HG02870 (cell line): ENCODE measurements around the gene RSPRY1.

ENCODE experiments used
- ATAC-seq: cut with Tn5 transposase; IDR thresholded peaks from one replicate; pipeline ENCODE4 v1.9.1; 2021; ENCODE audit warnings: mild to moderate bottlenecking, moderate library complexity; ENCODE audit not compliant: unreplicated experiment

RSPRY1 gene

DNA sequence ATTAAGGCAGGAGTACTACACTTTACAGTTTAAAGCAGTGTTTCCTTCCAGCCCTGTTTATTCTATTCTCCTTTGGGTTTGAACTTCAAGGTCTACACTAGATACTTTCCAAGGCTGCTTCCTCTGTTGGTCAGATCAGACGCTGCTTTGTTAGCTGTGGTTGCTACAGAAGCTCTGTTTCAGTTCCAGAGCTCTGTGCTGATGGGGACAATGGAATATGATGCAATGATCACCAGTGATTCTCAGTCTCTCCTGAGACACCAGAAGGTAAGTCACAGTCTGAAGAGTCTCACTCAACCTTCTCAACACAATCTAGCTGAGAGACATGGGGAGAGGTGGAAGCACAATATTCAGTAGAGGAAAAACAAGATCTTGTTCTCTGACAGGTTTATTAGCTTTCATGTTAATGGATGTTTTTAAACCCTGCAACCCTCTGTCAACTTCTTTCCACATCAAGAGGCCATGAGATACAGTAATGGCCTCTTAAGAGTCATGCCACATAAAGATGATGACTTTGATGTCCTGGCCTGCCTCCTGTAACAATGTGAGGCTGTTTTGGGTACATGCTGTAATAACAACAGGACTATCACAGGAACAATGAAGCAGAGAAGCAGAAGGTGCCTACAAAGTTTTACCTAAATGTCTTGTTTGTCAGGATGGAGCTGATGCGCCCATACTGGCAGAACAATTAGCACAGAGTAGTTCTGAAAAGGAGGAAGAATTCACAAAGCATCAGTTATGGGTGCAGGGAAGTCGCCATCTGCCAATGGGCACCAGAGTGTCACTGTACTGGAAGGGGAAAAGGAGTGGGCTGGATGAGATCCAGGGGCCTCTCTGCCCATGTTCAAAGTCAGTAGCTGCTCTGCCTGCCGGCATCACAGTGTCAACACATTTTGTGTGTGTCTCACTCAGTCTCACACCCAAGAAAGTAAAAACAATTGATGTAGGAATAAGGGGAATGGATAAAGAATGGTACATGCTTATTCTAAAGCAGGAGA, 33.7 kb upstream of the RSPRY1 start:
- no peak for ATAC-seq

DNA sequence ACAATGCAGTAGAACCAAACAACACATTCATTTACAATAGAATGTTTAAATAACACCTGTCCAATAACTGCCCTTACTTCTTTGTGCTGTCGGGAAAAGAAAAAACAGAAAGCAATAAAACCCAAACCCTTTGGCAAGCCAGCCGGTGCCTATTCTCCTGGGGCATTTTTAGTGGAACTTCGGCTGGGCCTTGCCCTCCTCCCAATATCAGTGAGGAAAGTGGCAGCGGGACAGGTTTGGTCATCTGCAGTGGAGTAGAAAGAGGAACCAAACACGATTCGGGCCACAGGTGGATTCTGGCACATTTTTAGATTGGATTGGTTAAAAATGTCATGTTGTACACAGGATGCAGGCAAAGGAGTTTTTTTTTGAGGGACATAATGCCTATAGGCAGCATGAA, 32.3 kb upstream of the RSPRY1 start:
- no peak for ATAC-seq

DNA sequence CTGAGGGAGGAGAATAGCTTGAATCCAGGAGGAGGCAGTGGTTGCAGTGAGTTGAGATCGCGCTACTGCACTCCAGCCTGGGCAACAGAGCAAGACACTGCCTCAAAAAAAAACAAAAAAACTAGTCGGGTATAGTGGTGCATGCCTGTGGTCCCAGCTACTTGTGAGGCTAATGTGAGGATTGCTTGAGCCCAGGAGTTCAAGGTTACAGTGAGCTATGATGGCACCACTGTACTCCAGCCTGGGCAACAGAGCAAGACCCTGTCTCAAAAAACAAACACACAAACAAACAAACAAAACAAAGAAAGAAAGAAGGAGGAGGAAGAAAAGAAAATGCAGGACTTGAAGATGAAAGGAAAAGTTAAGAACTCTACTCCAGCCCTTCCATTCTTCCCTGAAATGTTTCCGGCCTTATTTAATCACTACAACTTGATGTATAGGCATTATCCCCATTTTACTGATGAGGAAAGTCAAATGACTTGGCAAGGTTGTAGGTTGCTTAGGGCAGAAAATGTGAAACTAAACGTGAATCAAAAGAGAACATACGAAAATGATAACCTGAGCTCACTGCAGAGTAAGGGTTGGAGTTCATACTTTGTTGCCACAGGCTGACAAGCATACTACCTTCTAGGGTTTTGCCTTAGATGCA, 30.3 kb upstream of the RSPRY1 start:
- no peak for ATAC-seq

DNA sequence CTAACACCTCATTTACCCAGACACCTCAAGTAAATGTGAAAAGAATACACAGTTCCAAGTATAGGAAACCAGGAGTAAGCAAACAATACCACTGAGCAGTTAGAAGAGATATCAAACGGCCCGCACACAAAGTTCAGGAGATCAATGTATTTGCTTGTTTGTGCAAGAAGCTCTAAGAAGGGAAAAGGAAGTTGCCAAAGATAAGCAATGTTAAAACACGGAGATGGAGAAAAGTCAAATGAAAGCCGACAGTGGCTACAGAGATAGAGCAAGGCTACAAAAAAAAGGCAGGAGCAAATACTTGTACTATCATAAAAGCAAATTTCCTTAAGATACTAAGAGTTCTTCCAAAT, 29.8 kb upstream of the RSPRY1 start:
- ATAC-seq = no peak

DNA sequence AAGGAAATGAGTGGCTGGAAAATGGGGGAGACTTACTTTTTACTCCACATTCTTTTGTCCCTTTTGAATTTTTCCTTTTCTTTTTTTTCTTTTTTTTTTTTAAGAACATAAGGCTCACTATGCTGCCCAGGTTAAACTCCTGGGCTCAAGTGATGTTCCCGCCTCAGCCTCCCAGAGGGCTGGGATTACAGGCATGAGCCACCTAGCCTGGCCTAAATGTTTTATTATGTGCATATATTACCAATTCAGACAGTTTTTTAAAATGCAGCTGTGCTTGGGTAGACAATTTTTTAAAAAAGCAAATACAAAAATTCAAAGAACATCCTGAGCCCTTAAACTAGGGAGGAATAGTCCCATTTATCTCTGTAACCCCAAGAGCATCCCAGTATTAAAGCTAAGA, 28.6 kb upstream of the RSPRY1 start:
- no peak for ATAC-seq

GRCh38 chr16:57159447-57159846, 26.7 kb upstream of the RSPRY1 start:
- ATAC-seq = no peak

DNA sequence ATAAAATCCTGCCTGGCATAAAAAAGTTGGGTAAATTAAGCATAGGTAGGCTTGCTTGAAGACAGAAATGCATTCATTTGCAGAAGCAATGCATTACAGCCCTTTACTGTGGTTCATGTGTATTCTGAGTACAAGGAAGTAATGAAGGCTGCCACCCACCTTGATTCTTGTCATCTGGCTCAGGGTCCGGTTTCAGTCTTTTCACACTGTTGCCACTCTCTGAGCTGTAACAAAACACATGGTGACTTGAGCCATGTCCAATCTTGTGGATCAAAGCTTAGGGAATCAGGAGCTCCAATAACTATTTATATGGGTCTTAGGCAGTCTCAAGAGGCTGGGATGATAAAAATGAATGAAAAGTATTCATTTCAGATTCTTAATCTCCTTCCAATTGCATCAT, 22.3 kb upstream of the RSPRY1 start:
- ATAC-seq = no peak

DNA sequence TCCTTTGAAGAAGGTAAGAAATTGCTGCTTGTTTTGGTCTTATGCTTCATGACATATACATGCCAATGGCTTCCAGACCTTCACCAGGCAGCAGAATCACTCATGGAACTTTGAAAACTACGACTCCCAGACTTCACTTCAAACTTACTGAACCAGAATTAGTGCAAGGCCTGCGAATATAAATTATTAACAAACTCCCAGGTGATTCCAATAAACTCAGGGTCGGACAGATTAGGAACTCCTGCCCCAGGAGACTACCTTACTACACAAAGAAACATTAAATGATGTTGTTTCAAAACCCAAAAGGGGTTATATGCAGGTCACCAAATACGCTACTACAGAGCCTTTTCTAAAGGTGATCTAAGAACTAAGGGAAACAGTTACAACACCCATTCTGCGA, 20.6 kb upstream of the RSPRY1 start:
- ATAC-seq = no peak

- ATAC-seq = no peak
Measured at GRCh38 chr16:57165938-57166337, 20.2 kb upstream of the RSPRY1 start.

DNA sequence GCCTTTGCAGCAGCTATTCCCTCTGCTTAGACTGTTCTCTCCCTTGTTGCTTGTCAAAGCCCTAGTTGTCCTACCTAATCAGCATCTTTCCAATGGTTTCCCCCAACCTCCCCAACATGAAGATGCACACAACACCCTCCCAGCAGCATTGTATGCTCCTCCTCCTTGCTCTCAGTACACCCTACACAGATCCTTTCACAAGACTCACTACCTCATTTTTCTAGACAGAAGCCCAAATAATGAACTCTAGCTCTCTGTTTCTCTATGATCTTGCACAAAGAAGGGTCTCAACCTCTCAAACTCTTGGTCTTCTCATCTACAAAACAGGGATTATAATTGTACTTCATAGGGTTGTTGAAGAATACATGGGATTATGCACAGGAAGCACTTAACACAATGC, 19.7 kb upstream of the RSPRY1 start:
- no peak for ATAC-seq

GRCh38 chr16:57166951-57167350, 19.2 kb upstream of the RSPRY1 start:
- ATAC-seq = peak; percentile 53

DNA sequence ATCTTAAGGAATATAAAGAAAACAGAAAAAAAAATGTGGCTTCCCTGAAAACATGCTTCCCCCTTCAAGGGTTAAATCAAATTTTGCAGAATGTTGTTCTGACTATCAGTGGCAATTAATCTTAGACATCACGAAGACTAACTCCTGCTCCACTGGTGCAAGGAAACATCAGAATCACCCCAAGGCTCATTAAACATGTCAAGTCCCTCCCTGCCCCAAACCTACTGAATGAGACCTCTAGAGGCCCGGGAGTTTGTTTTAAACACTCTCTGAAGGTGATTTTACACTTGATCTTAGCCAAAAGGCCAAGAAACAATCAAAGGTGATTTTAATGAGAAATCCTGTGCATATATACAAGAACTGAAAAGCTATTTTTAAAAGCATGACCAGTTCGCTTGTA, 18.6 kb upstream of the RSPRY1 start:
- ATAC-seq = no peak

GRCh38 chr16:57167953-57168352, 18.2 kb upstream of the RSPRY1 start:
- no peak for ATAC-seq

DNA sequence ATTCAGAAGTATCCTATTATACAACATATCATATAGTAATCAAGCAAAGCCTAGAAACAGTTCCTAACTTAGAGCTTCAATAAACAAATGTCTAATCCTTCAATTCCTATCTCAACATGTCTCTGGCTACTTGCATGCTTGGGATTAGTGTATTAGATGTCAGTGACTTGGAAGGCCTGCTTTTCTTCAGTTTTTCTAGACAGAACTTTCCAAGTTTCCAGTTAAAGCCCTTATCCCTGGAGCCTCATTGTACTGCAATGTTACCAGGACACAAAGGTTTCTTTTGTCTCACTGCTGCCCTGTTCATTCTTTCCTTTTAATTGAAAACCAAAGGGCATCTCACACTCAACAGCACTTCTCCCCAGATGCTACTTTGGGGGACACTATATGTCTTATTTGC, 16.8 kb upstream of the RSPRY1 start:
- no peak for ATAC-seq

- ATAC-seq = no peak
Measured at GRCh38 chr16:57172721-57173290, 13.3 kb upstream of the RSPRY1 start.

DNA sequence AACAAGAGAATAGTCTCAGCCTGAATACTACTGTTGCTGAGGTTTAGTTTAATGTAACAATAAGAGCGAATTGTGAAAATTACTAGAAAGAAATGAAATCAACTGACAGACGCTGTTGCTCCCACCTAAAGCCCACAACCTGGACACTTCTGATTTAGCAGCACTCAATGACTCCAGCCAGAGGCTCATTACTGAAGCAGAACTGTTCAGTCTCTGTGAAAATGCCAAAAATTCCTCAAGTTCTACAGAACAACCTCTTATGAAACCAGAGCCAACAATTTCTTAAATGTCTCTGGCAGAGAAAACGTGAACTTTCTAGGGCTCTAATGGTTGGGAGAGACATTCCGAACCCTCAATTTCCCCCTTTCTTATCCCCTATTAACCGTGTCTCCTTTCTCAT, 10.2 kb upstream of the RSPRY1 start:
- no peak for ATAC-seq

GRCh38 chr16:57178196-57178595, 7.9 kb upstream of the RSPRY1 start:
- no peak for ATAC-seq

- ATAC-seq = no peak
Measured at GRCh38 chr16:57178793-57179212, 7.3 kb upstream of the RSPRY1 start.

DNA sequence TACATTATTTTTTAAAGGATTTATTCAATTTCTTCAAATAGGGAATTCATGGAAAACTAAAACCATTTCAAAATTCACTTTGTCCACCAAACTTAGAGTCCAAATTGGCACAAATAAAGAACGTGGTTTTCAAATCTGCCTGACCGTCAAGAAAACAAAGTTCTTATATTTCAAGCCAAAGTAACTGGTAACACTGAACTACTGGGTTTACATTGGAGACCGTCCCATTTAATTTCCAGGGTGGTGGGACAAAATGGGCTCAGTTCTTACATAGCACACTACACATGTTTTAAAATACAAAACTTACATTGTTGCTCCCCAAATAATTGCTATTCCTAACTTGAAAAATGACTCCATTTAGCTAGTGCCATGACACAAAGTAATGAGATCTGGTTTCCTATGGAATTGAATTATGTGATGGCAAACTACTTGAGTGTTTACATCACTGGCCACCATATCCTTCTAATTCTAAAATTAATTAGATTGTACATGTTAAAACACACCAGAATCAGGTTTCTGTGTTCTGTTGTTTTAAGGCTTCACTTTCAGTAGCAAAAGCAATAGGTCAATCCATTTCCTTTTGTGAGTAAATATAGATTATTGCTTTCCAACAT, 6.8 kb upstream of the RSPRY1 start:
- no peak for ATAC-seq

- no peak for ATAC-seq
Measured at GRCh38 chr16:57184113-57184512, 2.0 kb upstream of the RSPRY1 start.

DNA sequence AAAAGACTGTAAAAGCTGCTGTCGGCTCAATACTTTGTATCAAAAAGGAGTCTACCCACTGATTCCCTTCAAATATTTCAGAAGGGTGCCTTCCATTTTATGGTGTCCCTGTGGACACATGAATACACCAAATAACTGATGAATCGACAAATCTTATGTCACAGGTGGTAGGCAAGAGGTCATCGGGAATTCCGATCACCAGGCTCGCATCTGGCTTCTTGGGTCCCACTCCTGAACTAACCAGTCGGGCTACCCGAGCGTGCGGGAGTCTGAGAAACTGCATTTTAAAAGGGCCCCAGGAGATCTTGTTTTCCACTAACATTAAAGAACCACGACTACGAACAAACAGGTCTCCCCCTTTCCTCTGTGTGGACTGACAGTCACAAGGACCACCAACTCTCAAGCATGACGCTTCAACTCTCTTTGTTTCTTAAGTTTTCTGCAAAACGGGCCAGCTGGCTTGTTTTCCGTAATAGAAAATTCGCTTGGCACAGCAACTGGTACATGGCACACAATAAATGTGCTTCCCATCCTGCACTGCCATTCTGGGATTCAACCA, 1.2 kb upstream of the RSPRY1 start:
- no peak for ATAC-seq
